Brain microvascular endothelial cell (primary cell): ENCODE data around the gene GRM7.

Experiments used
- DNase-seq: peaks from one replicate; pipeline ENCODE4 v3.0.0-alpha.2; 2020
- H3K27ac ChIP-seq: fragments of 250-450 bp; sonication (Bioruptor Pico); 2 replicates; pipeline ENCODE4 v1.5.1; 2020; ENCODE audit warnings: mild to moderate bottlenecking, moderate library complexity
- H3K27me3 ChIP-seq: fragments of 250-450 bp; sonication (Bioruptor Pico); replicated peaks from 2 replicates; pipeline ENCODE4 v1.5.1; 2020; ENCODE audit warnings: mild to moderate bottlenecking
- H3K36me3 ChIP-seq: fragments of 250-450 bp; sonication (Bioruptor Pico); replicated peaks from 2 replicates; pipeline ENCODE4 v1.5.1; 2020; ENCODE audit warnings: mild to moderate bottlenecking
- H3K4me3 ChIP-seq: 2 replicates; pipeline ENCODE4 v1.5.1; 2011; ENCODE audit warnings: low read depth, mild to moderate bottlenecking, control low read depth, low read length, moderate library complexity
- in situ Hi-C: cut with HindIII; loops from 2 replicates; pipeline ENCODE4 v1.10.0; 2017; ENCODE audit warnings: low sequenced_read_pairs, low pct_ligation_motif_present
- TF ChIP-seq, protein P1 (sequence below): IDR thresholded peaks from 2 replicates; pipeline ENCODE4 v1.5.1; 2011; ENCODE audit warnings: low read depth, mild to moderate bottlenecking, moderate library complexity, low read length, control low read depth, inconsistent platforms; ENCODE audit errors: missing control alignments

GRM7 gene

DNA sequence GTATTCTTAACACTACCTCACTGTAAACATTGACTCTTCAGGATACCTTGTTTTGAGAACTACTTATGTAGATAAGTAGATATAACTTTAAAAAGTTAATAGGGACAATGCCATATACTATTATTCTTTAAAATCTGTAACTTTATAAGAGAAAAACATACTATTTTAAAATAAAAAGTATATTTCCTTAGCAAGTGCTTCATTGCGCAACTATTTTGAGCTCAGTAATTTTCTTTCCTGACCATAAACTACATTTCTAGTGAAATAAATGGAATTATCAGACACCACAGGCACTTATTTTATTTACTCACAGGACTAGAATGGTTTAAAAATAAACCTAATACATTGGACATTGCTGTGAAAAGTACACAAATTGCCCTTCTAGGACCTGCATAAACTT lies 876.3 kb downstream of the GRM7 start:
- Histone ChIP-seq H3K27ac (no peak overlapping the region), H3K36me3 (no peaks in the 10 kb centered on the region), H3K4me3 (no peak overlapping the region), H3K27me3 (no peaks in the 10 kb centered on the region)
- in situ Hi-C loops, result no loop called here
- TF ChIP-seq, protein P1, sequence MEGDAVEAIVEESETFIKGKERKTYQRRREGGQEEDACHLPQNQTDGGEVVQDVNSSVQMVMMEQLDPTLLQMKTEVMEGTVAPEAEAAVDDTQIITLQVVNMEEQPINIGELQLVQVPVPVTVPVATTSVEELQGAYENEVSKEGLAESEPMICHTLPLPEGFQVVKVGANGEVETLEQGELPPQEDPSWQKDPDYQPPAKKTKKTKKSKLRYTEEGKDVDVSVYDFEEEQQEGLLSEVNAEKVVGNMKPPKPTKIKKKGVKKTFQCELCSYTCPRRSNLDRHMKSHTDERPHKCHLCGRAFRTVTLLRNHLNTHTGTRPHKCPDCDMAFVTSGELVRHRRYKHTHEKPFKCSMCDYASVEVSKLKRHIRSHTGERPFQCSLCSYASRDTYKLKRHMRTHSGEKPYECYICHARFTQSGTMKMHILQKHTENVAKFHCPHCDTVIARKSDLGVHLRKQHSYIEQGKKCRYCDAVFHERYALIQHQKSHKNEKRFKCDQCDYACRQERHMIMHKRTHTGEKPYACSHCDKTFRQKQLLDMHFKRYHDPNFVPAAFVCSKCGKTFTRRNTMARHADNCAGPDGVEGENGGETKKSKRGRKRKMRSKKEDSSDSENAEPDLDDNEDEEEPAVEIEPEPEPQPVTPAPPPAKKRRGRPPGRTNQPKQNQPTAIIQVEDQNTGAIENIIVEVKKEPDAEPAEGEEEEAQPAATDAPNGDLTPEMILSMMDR, result no peak
- DNase-seq, result no peak

DNA sequence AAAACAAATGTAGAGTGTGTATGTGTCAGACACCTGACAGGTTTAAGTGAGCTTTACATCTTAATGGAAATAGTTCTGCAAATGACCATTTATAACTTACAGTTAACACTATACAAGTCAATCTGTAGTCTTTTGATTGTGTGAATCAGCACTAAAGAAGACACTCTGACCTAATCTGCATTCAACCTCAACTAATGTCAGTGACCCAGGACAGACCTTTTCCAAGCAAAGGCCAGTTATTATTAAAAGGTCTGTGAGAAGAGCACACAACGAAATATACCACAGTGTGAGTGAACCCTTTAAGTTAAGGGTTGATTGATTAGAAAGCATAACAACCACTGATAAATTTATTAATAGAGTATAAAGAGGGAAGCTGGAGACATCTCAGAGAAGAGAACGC lies 878.8 kb downstream of the GRM7 start:
- DNase-seq, result no peak
- TF ChIP-seq, protein P1, result no peak
- no peaks in the 10 kb centered on the region for H3K36me3 ChIP-seq
- no peak overlapping the region for H3K27ac ChIP-seq
- H3K4me3 ChIP-seq, result no peak overlapping the region
- H3K27me3 ChIP-seq, result no peaks in the 10 kb centered on the region
- in situ Hi-C loops, result no loop called here

DNA sequence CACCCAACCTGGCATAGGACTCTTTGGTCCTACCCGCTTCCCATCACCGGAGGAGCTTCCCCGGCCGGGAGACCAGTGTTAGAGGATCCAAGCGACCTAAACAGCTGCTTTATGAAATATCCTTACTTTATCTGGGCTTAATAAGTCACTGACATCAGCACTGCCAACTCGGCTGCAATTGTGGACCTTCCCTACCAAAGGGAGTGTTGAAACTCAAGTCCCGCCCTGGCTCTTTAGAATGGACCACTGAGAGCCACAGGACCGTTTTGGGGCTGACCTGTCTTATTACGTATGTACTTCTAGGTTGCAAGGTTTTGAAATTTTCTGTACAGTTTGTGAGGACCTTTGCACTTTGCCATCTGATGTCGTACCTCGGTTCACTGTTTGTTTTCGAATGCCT lies 879.5 kb downstream of the GRM7 start:
- in situ Hi-C loops, result no loop called here
- TF ChIP-seq, protein P1, result no peak
- no peak for DNase-seq
- H3K27me3 ChIP-seq, result no peaks in the 10 kb centered on the region
- H3K36me3 ChIP-seq, result no peaks in the 10 kb centered on the region
- no peak overlapping the region for H3K27ac ChIP-seq
- no peak overlapping the region for H3K4me3 ChIP-seq

DNA sequence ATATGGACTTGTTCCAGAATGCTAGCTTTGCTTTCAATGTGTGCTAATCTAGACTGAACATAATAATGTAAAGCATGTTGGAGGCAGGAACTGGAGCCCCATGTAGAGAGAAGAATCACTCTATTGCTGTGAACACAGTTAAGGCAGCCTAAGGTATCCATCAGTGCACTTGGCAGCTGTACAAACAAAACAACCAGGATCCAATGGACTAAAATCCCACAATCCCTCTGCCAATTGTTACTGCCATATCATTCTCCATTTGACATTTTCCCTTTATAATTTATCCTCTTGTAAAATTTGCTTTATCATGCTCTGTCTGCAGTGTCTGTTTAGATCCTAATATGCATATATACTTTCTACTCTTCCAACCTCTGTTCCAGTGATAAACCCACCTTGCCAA lies 883.9 kb downstream of the GRM7 start:
- Histone ChIP-seq H3K27ac (no peak overlapping the region), H3K4me3 (no peak overlapping the region), H3K36me3 (no peaks in the 10 kb centered on the region), H3K27me3 (no peaks in the 10 kb centered on the region)
- no peak for DNase-seq
- in situ Hi-C loops, result no loop called here
- TF ChIP-seq, protein P1, result no peak

DNA sequence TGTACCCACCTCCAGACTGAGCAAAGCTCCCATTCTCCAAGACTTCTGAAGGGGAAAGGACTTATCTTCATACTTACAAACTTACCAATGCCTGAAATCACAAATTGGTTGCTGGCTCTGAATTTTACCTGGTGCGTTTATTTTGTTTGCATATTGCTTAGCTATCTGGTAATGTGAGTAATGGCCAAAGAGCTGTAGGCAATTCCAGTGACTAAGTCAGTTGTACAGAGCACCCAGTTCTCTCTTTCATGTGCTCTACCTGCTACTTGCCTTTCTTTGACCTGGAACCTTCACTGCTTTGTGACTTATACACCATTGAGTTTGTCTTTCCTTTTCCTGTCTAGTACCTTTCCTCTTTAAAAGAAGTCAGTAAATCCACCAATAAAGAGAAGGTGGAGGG lies 884.8 kb downstream of the GRM7 start:
- no peak for DNase-seq
- TF ChIP-seq, protein P1, result no peak
- Histone ChIP-seq H3K36me3 (no peaks in the 10 kb centered on the region), H3K4me3 (no peak overlapping the region), H3K27me3 (no peaks in the 10 kb centered on the region), H3K27ac (no peak overlapping the region)
- in situ Hi-C loops, result no loop called here

DNA sequence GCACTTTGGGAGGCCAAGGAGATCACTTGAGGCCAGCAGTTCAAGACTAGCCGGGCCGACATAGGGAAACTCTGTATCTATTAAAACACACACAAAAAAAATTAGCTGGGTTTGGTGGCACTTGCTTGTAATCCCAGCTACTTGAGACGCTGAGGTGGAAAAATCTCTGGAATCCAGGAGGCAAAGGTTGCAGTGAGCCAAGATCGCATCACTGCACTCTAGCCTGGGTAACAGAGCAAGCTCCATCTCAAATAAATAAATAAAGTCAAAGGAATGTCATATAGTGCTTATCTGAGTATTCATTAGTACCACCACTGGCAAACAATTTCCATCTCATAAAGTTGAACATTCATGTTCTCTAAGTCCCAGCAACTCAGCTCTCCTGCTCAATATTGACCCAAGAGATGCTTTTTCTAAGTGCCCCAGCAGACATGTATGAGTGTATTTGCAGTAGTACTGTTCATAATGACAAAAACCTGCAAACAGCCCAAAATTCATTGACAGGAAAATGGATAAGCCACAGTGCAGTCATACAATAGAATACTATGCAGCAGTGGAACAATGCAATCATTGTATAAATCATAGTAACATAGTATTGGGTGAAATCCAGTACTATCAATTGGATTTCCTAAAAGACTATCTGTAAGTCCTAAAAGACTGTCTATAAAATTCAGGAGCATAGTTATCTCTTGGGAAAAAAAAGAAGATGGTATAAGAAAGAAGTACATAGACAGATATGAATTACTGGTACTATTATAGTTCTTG lies 889.2 kb downstream of the GRM7 start:
- in situ Hi-C loops, result no loop called here
- Histone ChIP-seq H3K27me3 (no peaks in the 10 kb centered on the region), H3K27ac (no peak overlapping the region), H3K4me3 (no peak overlapping the region), H3K36me3 (no peaks in the 10 kb centered on the region)
- DNase-seq, result no peak
- TF ChIP-seq, protein P1, result no peak
